Loucy (cell line): ENCODE results near the gene ROR1.

ENCODE experiments used
- H2AFZ ChIP-seq: fragments of 200-600 bp; sonication (generic); 2 replicates; pipeline ENCODE4 v1.6.0; 2016; ENCODE audit warnings: antibody characterized with exemption, mild to moderate bottlenecking, low read length, moderate library complexity
- H3F3A ChIP-seq: fragments of 200-600 bp; 2 replicates; pipeline ENCODE4 v1.6.0; 2016; ENCODE audit warnings: antibody characterized with exemption, low read depth, mild to moderate bottlenecking
- H3K27me3 ChIP-seq: fragments of 200-600 bp; sonication (generic); 2 replicates; pipeline ENCODE4 v1.6.1; 2014; ENCODE audit warnings: low read length, mild to moderate bottlenecking; ENCODE audit not compliant: insufficient read depth, poor library complexity, severe bottlenecking
- H3K36me3 ChIP-seq: fragments of 200-600 bp; sonication (generic); 2 replicates; pipeline ENCODE4 v1.6.1; 2016; ENCODE audit warnings: low read length; ENCODE audit not compliant: insufficient read depth
- H3K4me1 ChIP-seq: fragments of 200-600 bp; sonication (generic); 2 replicates; pipeline ENCODE4 v1.5.1; 2014; ENCODE audit warnings: low read length, mild to moderate bottlenecking; ENCODE audit not compliant: insufficient read depth, poor library complexity, severe bottlenecking
- H3K4me2 ChIP-seq: fragments of 200-600 bp; sonication (generic); 2 replicates; pipeline ENCODE4 v1.6.0; 2014; ENCODE audit warnings: antibody characterized with exemption, low read length, low read depth, mild to moderate bottlenecking; ENCODE audit not compliant: poor library complexity, severe bottlenecking
- H3K4me3 ChIP-seq: fragments of 200-600 bp; sonication (generic); 2 replicates; pipeline ENCODE4 v1.5.1; 2014; ENCODE audit warnings: low read length, mild to moderate bottlenecking, mixed read lengths; ENCODE audit not compliant: poor library complexity, severe bottlenecking
- H3K79me2 ChIP-seq: fragments of 200-600 bp; sonication (generic); 2 replicates; pipeline ENCODE4 v1.6.1; 2014; ENCODE audit warnings: low read length; ENCODE audit not compliant: insufficient read depth
- H3K9ac ChIP-seq: fragments of 200-600 bp; sonication (generic); 2 replicates; pipeline ENCODE4 v1.6.0; 2014; ENCODE audit warnings: mild to moderate bottlenecking, low read depth, low read length, moderate library complexity; ENCODE audit not compliant: poor library complexity, severe bottlenecking
- H3K9me2 ChIP-seq: fragments of 200-600 bp; sonication (generic); replicated peaks from 2 replicates; pipeline ENCODE4 v1.6.1; 2016; ENCODE audit warnings: low read depth, low read length, mixed read lengths
- H3K9me3 ChIP-seq: fragments of 200-600 bp; sonication (generic); 2 replicates; pipeline ENCODE4 v1.6.1; 2014; ENCODE audit warnings: mild to moderate bottlenecking, antibody characterized with exemption, low read length, low read depth; ENCODE audit not compliant: insufficient read depth
- H4K20me1 ChIP-seq: fragments of 200-600 bp; sonication (generic); 2 replicates; pipeline ENCODE4 v1.6.0; 2014; ENCODE audit warnings: antibody characterized with exemption, low read length, mild to moderate bottlenecking; ENCODE audit not compliant: insufficient read depth, poor library complexity, severe bottlenecking
- EZH2phosphoT487 ChIP-seq: fragments of 200-600 bp; IDR thresholded peaks from 2 replicates; pipeline ENCODE4 v1.6.1; 2018; ENCODE audit warnings: antibody characterized with exemption, mild to moderate bottlenecking, moderate library complexity, borderline replicate concordance
- TF ChIP-seq, protein P1 (sequence below): fragments of 200-600 bp; sonication (generic); conservative IDR thresholded peaks from 2 replicates; pipeline ENCODE4 v1.5.1; 2014; ENCODE audit warnings: mild to moderate bottlenecking, antibody characterized with exemption, low read length

ROR1 gene

DNA sequence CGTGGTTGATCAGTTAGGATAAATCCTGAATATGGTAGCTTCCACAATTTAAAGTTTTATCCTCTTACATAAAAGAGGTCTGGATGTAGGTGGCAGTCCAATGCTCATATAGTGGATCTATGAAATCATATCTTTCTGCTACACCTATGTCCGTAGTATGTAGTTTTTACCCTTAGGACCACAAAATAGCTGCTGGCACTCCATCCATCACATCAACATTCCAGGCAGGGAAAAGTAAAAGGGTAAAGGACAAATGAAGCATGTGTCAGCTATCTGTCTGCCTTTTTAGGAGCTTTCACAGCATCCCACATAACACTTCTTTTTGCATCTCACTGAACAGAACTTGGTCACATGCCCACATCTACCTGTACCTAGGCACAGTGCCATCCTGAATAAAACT lies 184.7 kb downstream of the ROR1 start:
- Histone ChIP-seq H3K4me3 (no peak overlapping the region), H3K9ac (no peak overlapping the region), H3K4me2 (no peak overlapping the region), H3K79me2 (no peaks in the 10 kb centered on the region), H4K20me1 (no peaks in the 10 kb centered on the region), H3F3A (no peaks in the 10 kb centered on the region), H2AFZ (no peak overlapping the region), H3K4me1 (no peaks in the 10 kb centered on the region), H3K36me3 (no peaks in the 10 kb centered on the region), H3K9me2 (no peaks in the 10 kb centered on the region), H3K9me3 (0 out of 2 replicates have a peak, but pooled peaks cover 13% of the 10 kb centered on the region), H3K27me3 (peaks cover 100% of the 10 kb centered on the region)
- no peak for TF ChIP-seq EZH2phosphoT487
- TF ChIP-seq, protein P1, sequence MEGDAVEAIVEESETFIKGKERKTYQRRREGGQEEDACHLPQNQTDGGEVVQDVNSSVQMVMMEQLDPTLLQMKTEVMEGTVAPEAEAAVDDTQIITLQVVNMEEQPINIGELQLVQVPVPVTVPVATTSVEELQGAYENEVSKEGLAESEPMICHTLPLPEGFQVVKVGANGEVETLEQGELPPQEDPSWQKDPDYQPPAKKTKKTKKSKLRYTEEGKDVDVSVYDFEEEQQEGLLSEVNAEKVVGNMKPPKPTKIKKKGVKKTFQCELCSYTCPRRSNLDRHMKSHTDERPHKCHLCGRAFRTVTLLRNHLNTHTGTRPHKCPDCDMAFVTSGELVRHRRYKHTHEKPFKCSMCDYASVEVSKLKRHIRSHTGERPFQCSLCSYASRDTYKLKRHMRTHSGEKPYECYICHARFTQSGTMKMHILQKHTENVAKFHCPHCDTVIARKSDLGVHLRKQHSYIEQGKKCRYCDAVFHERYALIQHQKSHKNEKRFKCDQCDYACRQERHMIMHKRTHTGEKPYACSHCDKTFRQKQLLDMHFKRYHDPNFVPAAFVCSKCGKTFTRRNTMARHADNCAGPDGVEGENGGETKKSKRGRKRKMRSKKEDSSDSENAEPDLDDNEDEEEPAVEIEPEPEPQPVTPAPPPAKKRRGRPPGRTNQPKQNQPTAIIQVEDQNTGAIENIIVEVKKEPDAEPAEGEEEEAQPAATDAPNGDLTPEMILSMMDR = no peak

DNA sequence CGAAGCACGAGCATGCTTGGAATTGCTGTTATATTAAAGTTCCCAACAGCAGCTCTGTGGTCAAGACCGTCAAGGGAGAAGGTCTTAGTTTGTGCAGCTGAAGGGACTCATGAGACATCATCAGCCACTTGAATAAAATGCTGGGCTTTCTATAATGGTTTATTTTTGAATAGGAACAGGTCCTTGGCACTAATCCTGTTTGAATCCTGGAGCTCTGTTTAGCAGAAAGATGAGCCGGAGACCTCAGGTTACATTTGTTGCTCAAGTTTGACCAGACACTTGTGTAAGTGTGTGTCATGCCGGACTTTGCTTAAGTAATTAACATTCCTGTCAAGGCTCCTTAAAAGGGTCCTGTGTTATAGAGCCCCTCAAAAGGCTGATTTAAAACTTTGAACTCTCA lies 186.5 kb downstream of the ROR1 start:
- Histone ChIP-seq H3K9me2 (no peaks in the 10 kb centered on the region), H3K9me3 (0 out of 2 replicates have a peak, but pooled peaks cover 7% of the 10 kb centered on the region), H3K4me1 (no peaks in the 10 kb centered on the region), H3K4me2 (no peak overlapping the region), H2AFZ (no peak overlapping the region), H4K20me1 (no peaks in the 10 kb centered on the region), H3K79me2 (no peaks in the 10 kb centered on the region), H3K36me3 (no peaks in the 10 kb centered on the region), H3K9ac (no peak overlapping the region), H3K27me3 (peaks cover 100% of the 10 kb centered on the region), H3K4me3 (no peak overlapping the region), H3F3A (no peaks in the 10 kb centered on the region)
- TF ChIP-seq, protein P1 = no peak
- no peak for TF ChIP-seq EZH2phosphoT487

DNA sequence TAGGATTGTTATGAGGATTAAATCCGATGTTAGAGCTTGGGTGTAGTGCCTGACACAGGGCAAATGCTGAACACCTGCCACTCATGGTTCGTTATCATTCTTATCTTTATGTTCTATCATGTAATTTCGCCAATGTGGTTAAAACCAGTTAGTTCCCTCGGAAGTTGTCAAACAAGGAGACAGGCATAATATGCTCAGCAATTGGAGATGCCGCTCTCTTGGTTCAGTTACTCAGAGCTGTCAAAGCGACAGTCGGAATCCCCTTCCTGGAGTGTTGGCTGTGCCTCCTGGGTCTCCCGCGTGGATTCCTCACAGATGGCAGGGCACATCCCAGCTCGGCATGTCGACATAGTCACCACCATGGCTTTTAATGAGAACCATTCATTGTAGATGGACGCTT lies 192.2 kb downstream of the ROR1 start:
- TF ChIP-seq, protein P1 = no peak
- peak; percentile 81; the same call in 1 of the 2 replicates for TF ChIP-seq EZH2phosphoT487
- Histone ChIP-seq H3K4me1 (peaks cover 6% of the 10 kb centered on the region), H3K4me3 (no peak overlapping the region), H3F3A (no peaks in the 10 kb centered on the region), H3K4me2 (peak overlapping the region; percentile 2), H4K20me1 (no peaks in the 10 kb centered on the region), H2AFZ (no peak overlapping the region), H3K9me2 (no peaks in the 10 kb centered on the region), H3K79me2 (no peaks in the 10 kb centered on the region), H3K27me3 (peaks cover 100% of the 10 kb centered on the region), H3K36me3 (no peaks in the 10 kb centered on the region), H3K9me3 (no peaks in the 10 kb centered on the region), H3K9ac (no peak overlapping the region)
